Dermis blood vessel endothelial cell (primary cell): ENCODE measurements around the gene ADCYAP1R1. TPM values are rescaled to one million over a fixed set of nuclear protein-coding genes. Genes with fewer than 3 reads are reported as not detected.
A peak's percentile ranks its signal among the peaks of the same experiment; 100 is the strongest.

Experiments used
- DNase-seq: peaks from one replicate; pipeline ENCODE4 v3.0.0; 2010
- total RNA-seq: library from RNA; depleted of rRNA; stranded (reverse); fragments of >200 nt; gene quantifications from 2 replicates; pipeline ENCODE4 v1.2.3, GENCODE V29; 2014

Gene ADCYAP1R1
- total RNA-seq, 1 donor from 2014 or later: not detected

DNA sequence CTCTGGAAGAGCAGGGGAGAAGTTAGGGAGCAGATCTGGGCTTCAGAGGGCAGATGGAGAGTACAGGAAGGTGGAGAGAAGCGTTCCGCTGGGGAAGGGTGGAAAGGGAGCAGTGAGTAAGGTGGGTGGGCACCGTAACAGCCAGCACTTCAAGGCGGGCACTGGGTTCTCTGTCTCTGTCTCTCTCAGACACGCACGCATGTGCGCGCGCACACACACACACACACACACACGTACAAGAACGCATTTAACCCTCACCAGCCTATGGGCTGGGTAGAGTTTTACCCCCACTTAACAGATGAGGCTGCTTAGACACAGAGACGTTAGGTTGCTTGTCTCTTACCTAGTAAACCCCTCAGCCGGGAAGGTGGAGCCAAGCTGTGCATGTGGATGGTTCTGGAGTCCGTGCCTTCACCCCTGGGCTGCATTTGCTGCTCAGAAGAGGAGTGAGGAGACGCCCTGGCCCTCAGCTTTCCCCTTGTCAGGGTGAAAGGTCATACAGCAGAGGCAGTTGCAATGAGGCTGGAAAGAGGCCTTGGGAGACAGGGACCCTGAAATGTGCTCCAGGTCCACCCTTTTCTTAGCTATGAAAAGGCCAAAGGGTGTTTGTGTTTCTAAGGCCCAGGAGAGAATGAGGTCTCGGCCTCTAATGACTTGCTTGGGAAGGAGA, 16.0 kb downstream of the ADCYAP1R1 start:
- no peak for DNase-seq

DNA sequence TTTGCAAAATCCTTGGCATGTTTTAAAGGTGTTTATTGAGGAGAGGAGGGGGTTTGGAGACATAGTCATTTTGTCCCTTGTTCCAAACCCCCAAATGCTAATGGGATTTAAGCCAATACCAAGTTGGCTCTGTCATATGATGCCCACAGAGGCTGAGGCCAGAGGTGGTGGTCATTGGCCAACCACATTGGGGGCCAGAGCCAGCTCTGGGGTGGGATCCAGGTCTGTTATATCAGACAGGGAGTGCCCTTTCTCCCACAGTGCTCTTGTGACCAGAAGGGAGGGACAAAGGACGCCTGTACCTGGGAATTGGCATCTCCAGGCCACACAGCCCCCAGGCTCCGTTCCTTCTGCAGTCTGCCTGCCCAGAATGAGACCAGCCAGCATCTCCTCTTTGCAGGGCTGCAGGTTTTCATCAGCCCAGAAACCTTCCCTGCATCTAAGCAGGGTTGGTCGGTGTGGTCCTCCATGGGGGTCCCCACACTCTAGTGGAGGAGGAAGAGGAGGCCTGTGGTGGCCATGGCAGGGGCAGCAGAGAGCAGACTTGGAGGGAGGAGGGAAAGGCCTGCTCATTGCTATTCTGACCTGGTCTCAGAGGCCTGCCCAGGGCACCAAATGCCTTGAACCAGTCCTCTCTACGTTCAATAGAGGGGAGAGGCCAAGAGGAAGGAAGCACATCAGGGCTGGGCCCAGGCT, 17.9 kb downstream of the ADCYAP1R1 start:
- no peak for DNase-seq

DNA sequence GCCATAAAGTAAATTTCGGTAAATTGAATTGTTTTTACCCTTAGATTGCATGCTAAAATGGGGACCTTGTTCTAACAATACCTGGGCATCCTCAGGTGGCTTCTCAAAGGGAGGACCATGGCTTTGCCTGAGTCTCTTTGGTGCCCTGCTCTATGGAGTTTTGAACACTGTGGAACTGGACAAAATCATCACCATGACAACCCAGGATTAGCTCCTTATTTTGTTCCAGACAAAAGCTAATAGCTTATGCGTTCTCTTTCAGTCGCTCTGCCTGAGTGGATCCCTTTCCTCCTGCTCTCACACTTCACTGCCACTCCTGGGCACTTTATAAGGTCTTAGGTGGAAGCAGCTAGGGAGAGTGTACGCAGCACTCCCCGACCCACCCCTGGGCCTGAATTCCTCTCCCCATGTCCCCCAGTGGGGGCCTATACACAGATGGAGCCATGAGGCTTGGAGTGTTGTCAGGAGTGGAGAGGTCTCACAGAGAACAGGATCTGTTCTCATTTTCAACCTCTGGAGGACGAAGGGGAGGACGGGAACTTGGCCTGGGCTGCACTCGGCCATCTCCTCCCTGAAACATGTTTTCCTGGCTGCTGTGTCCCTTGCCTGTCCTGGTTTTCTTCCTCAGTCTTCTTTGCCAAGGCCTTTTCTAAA, 19.0 kb downstream of the ADCYAP1R1 start:
- no peak for DNase-seq

GRCh38 chr7:31071645-31072029, 19.5 kb downstream of the ADCYAP1R1 start:
- no peak for DNase-seq

- no peak for DNase-seq
Observed at GRCh38 chr7:31073326-31074119, 21.4 kb downstream of the ADCYAP1R1 start.

GRCh38 chr7:31074120-31074383, 21.9 kb downstream of the ADCYAP1R1 start:
- peak; percentile 60 for DNase-seq

DNA sequence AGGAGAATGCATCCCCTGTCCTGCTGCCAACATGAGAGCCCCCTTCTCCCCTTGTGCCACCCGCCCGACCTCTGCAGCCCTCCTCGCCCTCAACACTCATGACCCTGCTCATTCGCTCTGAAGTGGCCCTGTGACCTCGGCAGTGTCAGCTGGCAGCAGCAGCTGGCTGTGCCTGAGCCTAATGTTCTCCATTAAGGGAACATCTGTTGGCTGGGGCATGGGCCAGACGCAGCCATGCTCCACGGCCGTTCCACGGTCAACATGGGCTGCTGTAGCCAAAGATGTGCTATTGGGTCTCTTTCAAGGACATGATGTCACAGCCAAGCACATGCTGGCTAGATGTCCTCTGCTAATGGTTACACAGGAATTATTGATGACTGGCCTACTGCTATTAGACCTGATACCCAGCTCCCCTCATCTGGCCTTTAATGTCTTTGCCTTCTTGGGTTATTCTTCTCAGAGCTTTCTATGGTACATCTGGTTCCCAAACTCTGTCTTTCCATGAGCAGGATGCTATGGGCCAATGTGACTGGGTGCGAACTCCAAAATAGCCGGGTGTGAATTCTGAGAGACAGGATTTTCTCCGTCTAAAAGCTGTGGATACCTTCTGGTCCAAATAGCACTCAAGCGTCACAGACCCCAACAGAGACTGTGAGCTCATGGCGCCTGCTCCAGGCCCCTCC, 22.4 kb downstream of the ADCYAP1R1 start:
- no peak for DNase-seq

GRCh38 chr7:31075086-31075405, 22.9 kb downstream of the ADCYAP1R1 start:
- no peak for DNase-seq

DNA sequence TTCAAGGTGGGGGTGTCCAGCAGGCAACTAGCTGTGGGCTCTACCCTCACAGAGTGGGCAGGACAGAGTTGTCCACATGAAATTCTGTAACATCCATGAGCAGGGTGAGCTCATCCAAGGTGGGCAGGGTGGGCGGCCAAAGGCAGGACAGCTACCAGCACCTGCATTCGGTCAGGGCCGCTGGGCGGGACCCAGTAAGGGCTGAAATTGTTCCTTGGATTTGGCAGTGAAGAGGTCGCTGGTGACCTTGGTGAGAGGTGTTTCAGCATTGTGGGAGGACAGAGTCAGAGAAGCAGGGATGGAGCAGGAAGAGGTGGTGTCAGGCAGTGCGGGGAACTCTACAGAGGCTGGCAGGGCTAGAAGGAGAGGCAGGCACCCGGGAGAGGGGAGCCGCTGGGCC, 23.9 kb downstream of the ADCYAP1R1 start:
- no peak for DNase-seq

DNA sequence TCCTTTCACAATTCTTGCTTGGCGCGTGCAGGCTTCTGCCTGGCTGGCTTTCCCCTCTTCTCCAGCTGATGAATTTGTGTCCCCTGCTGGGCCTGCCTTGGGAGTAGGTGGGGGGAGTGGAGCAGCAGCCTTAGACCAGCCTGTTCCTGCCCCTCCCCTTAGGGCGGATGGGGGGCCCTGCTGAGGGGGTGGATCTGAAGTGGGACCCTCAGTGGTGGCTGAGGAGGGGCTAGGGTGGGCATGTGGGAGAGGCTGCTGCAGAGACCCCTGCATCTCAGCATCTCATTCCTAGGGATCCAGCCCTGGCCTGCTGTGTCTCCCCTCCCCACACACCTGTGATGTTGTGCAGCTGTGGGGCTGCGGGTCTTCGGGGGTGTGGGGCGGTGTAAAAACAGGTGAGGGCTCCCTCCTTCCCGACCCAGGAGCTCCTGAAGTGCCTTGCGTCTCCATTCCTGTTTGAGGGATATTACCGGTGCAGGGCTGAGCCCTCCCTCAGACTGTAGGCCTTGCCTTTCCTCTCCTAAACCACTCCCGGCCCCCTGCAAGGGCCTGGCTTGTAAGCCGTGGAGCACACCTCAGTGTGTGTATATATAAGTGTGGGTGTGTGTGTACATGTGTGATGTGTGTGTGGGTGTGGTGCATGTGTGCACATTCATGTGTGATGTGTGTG, 24.7 kb downstream of the ADCYAP1R1 start:
- no peak for DNase-seq

DNA sequence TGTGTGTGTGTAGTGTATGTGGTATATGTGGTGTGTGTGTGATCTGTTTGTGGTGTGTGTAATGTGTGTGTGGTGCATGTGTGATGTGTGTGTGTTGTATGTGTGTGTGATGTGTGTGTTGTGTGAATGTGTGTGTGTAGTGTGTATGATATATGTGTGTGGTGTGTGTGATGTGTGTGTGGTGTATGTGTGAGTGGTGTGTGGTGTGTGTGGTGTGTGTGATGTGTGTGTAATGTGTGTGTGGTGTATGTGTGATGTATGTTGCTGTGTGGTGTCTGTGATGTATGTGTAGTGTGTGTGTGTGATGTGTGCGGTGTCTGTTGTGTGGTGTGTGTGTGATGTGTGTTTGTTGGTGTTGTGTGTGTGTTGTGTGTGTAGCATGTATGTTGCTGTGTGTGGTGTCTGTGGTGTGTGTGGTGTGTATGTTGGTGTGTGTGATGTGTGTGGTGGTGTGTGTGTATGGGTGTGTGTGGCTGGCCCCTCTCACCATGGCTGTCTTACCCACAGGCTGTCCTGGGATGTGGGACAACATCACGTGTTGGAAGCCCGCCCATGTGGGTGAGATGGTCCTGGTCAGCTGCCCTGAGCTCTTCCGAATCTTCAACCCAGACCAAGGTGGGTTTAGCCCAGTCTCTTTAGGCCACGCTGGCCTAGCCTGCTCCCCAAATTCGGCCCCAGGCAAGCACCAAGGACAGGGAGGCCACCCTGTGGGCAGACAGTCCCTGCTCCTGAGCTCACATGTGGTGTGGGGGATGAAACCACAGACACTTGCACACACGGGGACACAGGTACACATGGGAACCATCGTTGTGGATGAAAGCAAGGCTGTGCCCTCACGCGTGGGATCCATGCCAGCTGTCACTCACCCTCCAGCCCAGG, 25.6 kb downstream of the ADCYAP1R1 start:
- DNase-seq: no peak

DNA sequence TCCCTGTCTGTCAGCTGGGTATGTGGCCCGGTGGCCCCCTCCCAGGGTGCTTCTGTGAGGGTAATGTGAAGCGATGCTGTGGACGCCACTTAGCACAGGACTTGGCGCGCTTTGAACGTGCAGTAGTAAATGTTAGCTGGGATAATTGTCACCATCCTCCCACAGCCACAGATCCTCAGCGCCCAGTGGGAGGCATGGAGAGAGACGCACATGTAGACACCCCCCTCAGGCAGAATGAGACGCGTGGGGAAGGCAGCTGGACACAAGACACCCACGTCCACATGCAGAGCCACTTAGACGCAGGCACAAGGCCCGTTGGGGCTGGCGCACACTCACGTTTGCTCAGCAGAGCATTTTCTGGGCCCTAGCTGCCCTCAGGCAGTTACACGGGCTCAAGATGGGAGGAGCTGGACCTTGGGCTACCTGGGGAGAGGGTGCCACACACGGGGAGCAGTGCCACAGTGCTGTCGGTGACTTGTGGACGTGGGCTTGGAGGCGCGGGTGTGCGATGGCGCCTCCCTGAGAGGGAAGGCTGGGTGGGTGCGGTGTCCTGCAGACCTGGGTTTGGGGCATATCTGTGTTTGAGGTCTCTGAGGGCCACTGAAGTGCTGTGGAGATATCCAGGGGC, 26.4 kb downstream of the ADCYAP1R1 start:
- no peak for DNase-seq

DNA sequence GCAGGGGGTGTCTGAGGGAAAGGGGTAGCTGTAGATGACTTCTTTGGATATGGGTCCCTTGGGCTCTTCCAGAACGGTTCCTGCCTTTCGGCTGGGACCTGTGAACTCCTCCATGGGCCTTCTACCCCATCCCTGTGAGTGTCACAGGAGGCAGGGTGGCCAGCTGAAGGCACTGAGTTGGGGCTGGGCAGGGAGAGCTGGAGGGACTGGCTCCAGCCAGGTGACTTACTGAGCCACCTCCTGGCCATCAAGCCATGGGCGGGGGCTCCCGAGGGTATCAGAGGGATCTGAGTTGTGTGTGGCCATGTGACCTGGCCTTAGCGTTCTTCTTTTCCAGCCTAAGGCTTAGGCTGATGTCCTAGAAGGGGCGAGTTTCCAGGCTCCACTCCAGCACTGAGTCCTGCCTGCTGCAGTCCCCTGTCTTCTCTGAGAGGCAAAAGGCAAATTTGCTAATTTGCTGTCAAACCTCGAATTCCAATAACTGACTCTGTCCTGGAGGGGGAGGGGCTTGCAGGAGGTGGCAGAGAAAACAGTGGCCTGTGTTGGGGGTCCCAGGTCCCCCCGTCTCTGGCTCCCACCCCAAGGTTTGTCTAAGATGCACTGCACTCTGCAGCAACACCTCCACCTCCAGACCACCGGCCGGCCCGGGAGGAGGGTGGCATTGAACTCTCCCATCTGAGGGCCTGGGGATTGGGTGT, 27.2 kb downstream of the ADCYAP1R1 start:
- DNase-seq: no peak

GRCh38 chr7:31079824-31080511, 27.9 kb downstream of the ADCYAP1R1 start:
- DNase-seq: peak; percentile 9

GRCh38 chr7:31080763-31081162, 28.7 kb downstream of the ADCYAP1R1 start:
- DNase-seq: no peak

GRCh38 chr7:31082017-31082416, 29.9 kb downstream of the ADCYAP1R1 start:
- peak; percentile 17 for DNase-seq

DNA sequence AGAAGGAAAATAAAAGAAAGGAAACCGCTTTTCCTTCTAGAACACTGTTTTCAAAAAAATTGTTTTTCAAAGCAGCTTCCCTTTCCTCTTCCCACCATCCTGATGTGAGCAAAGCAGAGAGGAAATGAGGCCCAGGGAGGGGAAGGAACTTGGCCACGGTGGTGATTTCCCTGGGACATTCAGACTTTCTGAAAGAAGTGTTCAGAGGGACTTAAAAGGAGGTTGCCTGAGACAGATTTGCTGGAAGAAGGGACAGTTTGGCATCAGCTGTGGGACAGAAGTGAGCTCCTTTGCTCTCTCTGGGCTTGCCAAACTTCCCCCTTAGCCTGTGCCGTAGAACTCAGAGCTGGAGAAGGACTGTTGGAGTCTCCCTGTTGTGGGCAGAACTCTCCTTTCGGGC, 30.3 kb downstream of the ADCYAP1R1 start:
- DNase-seq: peak; percentile 23

DNA sequence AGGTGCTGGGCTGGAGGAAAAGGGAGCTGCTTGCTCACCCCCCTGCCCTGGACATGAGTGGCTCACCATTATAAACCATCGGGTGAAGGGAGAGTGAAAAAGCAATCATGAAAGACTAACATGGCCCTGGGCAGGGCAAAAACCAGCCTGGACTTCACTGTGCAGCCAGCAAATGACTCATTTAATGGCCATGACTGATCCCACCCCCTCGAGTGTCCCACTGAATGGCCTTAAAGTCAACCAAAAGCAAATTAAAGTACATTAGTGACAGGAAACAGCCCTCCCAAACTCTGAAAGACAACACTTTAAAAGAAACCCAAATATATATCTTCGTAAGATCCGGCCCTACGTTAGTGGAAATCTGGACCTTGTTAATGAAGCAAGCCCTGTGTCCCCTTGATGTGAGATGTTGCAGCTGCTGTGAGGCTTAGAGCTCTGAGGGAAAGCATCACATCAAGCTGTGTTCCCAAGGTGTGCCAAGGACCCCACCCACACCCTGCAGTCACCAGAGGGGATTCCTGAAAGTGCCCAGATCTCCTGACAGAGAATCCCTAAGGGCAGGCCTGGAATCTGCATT, 31.2 kb downstream of the ADCYAP1R1 start:
- DNase-seq: no peak

DNA sequence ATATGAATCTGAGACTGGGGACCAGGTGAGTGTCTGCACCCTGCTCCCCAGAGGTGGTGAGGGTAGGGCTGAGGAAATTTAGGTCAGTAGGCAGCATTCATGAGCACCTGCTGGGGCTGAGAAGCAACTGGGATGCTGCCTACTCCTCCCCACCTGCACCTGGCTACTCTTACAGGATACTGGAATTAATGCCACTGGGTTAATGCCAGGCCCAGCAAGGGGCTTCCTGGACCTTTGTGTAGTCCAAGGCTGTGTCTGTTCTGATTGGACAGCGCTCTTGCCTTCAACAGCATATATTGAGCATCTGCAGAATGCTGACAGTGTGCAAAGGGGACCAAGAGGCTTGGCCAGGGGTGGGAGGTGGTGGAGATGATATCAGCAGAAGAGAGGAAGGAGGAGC, 32.1 kb downstream of the ADCYAP1R1 start:
- no peak for DNase-seq
